ENCODE data around the gene LYPD1.

Gene LYPD1

GRCh38 chr2:132668189-132668823 is 1.7 kb downstream of the LYPD1 start:
- H3K4me3 ChIP-seq (ENCODE audit: low read depth, low read length): peak overlapping the region; percentile 68
- in situ Hi-C loops (cut with HindIII; ENCODE audit: low sequenced_read_pairs): no loop called here
- TF ChIP-seq CTCF (IDR thresholded peaks at IDR 0.05; ENCODE audit: low read depth, low read length): peak; percentile 61
- DNase-seq (ENCODE audit: low read depth, low spot score): peak; percentile 51

GRCh38 chr2:132667706-132668105 is 2.3 kb downstream of the LYPD1 start:
- TF ChIP-seq CTCF (IDR thresholded peaks at IDR 0.05; ENCODE audit: low read depth, low read length): no peak
- in situ Hi-C loops (cut with HindIII; ENCODE audit: low sequenced_read_pairs): no loop called here
- H3K4me3 ChIP-seq (ENCODE audit: low read depth, low read length): peak overlapping the region; percentile 68
- DNase-seq (ENCODE audit: low read depth, low spot score): peak; percentile 33

- no peak for DNase-seq (ENCODE audit: low read depth, low spot score)
- TF ChIP-seq CTCF (IDR thresholded peaks at IDR 0.05; ENCODE audit: low read depth, low read length): no peak
- H3K4me3 ChIP-seq (ENCODE audit: low read depth, low read length): no peak overlapping the region
- in situ Hi-C loops (cut with HindIII; ENCODE audit: low sequenced_read_pairs): no loop called here
Measured at GRCh38 chr2:132665401-132666140, 4.4 kb downstream of the LYPD1 start.

GRCh38 chr2:132664096-132664495 is 5.9 kb downstream of the LYPD1 start:
- DNase-seq (ENCODE audit: low read depth, low spot score): peak; percentile 49
- no peak for TF ChIP-seq CTCF (IDR thresholded peaks at IDR 0.05; ENCODE audit: low read depth, low read length)
- H3K4me3 ChIP-seq (ENCODE audit: low read depth, low read length): no peak overlapping the region
- in situ Hi-C loops (cut with HindIII; ENCODE audit: low sequenced_read_pairs): no loop called here

- in situ Hi-C loops (cut with HindIII; ENCODE audit: low sequenced_read_pairs): no loop called here
- TF ChIP-seq CTCF (IDR thresholded peaks at IDR 0.05; ENCODE audit: low read depth, low read length): no peak
- H3K4me3 ChIP-seq (ENCODE audit: low read depth, low read length): no peak overlapping the region
- peak; percentile 83 for DNase-seq (ENCODE audit: low read depth, low spot score)
Measured at GRCh38 chr2:132662732-132663131, 7.3 kb downstream of the LYPD1 start.

- DNase-seq (ENCODE audit: low read depth, low spot score): no peak
- in situ Hi-C loops (cut with HindIII; ENCODE audit: low sequenced_read_pairs): no loop called here
- no peak for TF ChIP-seq CTCF (IDR thresholded peaks at IDR 0.05; ENCODE audit: low read depth, low read length)
- H3K4me3 ChIP-seq (ENCODE audit: low read depth, low read length): no peak overlapping the region
Measured at GRCh38 chr2:132659331-132659730, 10.7 kb downstream of the LYPD1 start.

Data from astrocyte of the spinal cord (primary cell).